GM21825 (cell line): ENCODE data around the gene ANKRD2.
"Not testable (repeated sequence)": the region's sequence is repeated elsewhere in the genome, so short reads cannot be mapped to it uniquely, and the experiment has no call there.

Source experiments
- ATAC-seq: cut with Tn5 transposase; IDR thresholded peaks from one replicate; pipeline ENCODE4 v1.9.1; 2021; ENCODE audit warnings: mild to moderate bottlenecking, moderate library complexity; ENCODE audit not compliant: unreplicated experiment

Gene ANKRD2

DNA sequence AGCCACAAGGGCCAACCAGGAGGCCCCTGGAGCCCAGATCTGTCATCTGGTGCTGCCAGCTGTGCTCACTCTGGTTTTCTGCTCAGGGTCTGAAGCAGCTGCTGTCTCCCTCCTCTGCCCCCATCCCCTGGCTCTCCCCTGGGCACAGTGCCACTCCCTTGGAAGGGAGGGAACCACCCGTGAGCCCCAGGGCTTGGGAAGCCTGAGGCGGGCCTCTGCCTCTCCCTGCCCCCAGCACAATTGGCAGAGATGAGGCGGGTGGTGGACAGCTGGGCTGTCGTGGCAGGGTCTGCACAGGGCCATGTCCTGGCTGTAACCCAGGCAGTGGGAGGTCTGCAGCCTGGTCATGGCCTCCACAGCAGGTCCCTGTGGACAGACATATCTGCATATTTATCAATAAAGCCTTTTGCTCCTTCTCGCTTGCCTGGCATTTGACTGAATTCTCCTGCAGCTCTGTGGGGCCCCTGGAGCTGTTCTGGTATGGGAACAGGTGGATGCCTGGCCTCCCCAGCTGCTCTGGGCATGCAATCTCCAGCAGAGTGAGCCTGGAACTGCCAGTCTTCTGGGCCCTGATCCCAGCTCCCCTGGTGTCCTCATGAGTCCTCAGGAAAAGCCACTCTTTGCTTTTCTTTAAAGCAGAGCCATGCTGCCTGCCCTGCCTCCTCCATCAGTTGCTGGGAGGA lies 1.6 kb upstream of the ANKRD2 start:
- ATAC-seq = no peak

DNA sequence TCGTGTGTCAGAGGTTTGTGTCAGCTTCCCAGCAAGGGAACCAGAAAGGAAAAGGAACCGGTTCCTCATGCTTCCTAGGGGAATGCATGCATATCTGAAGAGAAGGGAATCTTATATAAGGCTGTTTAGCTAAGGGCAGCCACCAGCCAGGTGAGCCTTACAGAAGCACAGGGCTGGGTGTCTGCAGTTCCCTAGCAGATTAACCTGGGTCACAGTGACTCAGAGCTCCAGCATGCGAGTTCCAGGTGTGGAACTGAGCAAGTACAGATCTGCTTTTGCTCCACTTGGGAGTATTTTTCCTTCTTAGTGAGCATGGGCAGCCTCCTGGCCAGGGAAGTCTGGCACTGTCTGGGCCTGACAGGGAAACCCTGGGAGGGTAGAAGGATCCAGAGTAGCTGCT lies 957 bp upstream of the ANKRD2 start:
- no peak for ATAC-seq

GRCh38 chr10:97573021-97573420 lies 442 bp downstream of the ANKRD2 start:
- ATAC-seq = no peak

GRCh38 chr10:97573672-97574071 lies 1.1 kb downstream of the ANKRD2 start:
- no peak for ATAC-seq

GRCh38 chr10:97574374-97575126 lies 2.0 kb downstream of the ANKRD2 start:
- ATAC-seq = no peak

DNA sequence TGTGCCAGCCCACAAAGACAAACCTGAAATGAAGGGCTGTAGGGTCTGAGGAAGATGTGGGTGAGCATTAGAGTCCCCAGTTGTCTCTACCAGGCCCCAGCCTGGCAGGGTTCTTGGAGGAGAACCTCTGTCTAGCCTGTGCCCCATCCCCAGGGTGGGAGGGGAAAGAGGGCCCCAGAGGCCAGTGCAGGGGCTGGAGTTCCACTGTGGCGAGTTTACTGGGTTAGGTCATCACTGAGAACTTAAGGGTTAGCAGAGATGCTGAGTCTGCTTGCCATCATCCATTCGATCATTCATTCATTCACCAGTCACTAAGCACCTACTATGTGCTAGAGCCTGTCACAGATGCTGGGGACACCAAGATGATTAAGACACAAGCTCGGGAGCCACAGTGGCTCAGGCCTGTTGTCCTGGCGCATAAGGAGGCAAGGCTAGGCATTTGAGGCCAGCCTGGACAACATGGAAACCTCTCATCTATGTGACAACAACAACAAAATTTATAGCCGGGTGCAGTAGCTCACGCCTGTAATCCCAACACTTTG lies 2.6 kb downstream of the ANKRD2 start:
- no peak for ATAC-seq

DNA sequence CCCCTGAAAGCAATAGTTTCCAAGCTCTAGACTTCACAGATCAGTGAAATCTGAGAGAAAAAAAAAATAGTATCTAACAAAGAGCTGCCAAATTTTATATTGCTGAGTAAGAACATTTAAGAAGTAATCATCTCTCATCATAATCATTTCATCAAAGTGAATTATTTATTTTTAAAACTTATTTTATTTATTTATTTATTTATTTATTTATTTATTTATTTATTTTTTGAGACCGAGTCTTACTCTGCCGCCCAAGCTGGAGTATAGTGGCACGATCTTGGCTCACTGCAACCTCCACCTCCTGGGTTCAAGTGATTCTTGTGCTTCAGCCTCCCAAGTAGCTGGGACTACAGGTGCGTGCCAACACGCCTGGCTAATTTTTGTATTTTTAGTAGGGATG lies 3.9 kb downstream of the ANKRD2 start:
- not testable (repeated sequence) for ATAC-seq

DNA sequence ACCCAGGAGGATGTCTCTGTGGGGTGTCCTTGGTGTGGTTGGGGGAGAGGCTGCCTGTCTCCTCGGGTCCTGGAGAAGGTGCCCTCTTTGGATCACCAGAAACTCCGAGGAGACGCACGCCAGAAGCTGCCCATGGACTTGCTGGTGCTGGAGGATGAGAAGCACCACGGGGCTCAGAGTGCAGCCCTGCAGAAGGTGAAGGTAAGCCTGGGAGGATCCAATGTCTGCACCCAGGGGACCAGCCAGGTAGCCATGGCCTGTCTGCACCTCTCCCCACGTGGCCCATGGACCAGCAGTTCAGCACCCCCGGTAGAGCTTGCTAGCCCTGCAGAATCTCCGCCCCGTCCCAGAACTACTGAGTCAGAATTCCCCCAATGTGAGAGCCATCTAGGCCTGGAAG lies 5.1 kb downstream of the ANKRD2 start:
- ATAC-seq = no peak

DNA sequence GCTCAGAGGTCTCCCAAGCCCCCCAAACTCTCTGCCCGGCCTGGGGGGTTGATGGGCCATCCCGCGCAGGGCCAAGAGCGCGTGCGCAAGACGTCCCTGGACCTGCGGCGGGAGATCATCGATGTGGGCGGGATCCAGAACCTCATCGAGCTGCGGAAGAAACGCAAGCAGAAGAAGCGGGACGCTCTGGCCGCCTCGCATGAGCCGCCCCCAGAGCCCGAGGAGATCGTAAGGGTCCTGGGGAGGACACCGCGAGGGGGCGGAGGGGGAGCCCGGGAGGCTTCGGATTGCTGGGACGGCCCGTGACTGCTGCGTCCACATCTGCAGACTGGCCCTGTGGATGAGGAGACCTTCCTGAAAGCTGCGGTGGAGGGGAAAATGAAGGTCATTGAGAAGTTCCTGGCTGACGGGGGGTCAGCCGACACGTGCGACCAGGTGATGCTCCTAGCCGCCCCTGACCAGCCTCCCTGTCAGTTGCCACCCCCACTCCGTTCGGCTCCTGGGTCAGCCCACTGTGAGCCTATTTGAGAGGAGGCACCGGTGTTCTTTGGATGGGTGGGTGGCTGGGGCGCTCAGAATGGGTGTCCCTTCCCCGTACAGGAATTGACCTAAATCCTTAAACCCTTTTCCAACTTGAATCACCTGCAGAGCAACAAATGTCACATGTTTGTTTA lies 5.7 kb downstream of the ANKRD2 start:
- no peak for ATAC-seq

DNA sequence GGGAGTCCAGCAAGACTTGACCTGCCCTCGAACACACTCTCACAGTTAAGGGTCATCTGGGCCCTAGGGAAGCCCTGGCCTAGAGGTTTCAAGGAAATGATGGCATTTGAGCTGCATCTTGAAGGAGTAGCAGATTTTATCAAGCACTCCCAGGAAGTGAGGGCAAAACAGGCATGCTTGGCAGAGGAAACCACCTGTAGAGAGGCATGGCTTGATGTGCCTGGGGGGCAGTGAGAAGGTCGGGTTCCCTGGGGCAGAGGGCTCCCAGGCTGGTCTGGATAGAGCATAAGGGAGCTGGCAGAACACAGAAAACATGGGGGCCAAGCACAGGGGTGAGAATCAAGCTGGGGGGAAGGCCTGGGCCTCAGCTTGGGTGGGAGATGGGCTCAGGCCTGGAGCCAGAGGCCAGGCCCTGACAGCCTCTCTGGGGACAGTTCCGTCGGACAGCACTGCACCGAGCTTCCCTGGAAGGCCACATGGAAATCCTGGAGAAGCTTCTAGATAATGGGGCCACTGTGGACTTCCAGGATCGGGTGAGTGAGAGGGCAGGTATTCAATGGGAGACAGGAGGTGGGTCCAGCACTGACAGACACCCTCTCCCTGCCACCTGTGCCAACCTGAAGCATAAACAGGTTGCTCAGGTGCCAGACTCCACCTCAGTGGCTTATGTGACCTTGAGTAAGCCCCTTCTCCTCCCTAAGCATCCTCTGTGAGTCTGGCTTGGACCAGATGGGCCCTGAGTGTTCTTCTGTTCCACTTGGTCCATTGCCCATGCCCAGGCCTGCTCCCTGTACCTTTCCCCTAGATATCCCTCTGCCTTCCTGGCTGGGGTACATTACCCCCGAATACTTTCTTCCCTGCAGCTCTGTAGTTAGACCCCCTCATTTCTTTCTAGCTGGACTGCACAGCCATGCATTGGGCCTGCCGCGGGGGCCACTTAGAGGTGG lies 8.1 kb downstream of the ANKRD2 start:
- no peak for ATAC-seq

- ATAC-seq = no peak
Measured at GRCh38 chr10:97582169-97582568, 9.6 kb downstream of the ANKRD2 start.

DNA sequence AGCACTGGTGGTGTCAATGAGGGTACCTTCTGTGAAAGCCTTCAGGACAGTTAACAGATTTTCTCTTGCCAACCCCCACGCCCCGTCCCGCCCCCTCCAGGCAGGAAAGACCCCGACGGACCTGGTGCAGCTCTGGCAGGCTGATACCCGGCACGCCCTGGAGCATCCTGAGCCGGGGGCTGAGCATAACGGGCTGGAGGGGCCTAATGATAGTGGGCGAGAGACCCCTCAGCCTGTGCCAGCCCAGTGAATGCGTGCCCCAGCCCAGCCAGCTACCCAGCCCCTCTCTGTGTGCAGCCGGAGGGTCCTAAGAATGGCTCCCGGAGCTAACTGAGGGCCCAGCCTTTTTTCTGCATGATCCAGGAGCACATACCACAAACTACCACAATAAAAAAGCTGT lies 10.9 kb downstream of the ANKRD2 start:
- ATAC-seq = no peak

DNA sequence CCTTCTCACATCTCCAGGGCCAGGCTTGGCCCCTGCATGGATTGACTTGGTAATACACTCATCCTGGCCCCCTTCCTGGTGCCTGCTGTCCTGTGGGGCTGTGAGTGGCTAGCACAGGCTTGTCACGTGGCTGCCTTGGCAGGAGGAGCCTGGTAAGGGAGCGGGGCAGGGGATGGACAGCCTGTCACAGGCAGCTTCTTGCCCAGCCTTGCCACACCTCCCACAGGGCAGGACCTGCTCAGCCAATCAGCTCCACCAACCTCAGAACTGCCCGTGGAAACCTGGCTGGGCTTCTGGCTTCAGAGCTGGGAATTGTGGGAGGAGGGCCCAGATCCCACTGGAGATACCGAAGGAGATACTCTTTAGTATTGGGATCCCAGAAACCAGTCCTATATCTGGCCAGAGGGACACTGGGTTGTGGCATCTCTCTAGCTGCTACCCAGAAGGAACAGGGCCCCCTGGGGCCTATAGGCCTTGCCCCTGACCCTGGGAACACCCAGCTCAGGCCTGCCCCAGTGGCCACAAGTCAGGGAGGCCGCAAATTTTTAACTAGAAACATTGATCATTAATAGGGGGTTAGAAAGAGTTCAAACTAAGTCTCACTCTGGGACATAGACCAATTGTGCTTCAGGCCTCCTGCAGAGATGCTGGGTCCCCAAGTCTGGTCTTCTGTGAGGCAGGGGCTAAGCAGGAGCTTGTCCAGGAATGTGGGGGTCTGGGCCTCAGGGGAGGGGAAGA lies 11.7 kb downstream of the ANKRD2 start, which contains the start of gene HOGA1:
HOGA1 (plus strand) TSS at position 330 of the 738 bp plus-strand sequence; CDS start at position 645, 315 bp downstream.
- no peak for ATAC-seq

GRCh38 chr10:97584798-97585438 lies 12.3 kb downstream of the ANKRD2 start:
- no peak for ATAC-seq

DNA sequence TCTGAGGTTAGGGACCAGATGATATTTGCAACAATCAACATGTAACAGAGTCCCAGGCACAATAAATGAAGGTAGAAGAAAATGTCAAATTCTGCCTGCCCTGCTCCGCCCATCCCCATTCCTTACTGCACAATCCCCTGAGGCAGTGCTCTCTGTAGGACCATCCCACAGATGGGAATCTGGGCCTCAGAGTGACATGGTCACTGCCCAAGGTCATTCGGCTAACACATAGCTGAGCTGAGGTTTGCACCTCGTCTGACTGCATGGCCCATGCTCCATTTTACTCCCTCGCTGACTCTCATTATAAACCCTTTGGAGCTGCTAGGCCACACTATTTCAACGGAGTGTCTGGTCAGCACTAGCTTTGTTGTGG lies 12.8 kb downstream of the ANKRD2 start:
- ATAC-seq = no peak

GRCh38 chr10:97587183-97587582 lies 14.6 kb downstream of the ANKRD2 start:
- no peak for ATAC-seq

DNA sequence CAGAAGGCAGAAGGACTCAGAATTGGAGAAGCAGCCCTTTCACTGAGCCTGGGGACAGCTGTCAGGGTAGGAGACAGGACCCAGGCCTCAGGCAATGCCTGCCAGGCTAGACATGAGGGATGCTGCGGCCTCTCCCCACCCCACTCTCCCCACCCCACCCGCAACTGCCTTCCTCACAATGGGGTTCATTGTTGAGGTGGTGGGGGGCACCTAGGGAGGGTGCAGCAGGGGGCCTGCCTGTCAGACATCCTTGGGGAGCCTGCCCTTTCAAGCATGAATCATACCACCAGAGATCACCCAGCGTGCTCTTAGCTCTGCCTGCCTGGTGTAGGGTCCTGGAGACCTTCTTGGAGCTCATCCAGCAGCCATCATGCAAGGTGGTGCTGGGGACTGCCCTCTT lies 16.9 kb downstream of the ANKRD2 start, which contains the start of gene C10orf62:
C10orf62 (plus strand) TSS at position 243 of the 400 bp plus-strand sequence. CDS start 177 bp downstream, outside the sequence.
- no peak for ATAC-seq

DNA sequence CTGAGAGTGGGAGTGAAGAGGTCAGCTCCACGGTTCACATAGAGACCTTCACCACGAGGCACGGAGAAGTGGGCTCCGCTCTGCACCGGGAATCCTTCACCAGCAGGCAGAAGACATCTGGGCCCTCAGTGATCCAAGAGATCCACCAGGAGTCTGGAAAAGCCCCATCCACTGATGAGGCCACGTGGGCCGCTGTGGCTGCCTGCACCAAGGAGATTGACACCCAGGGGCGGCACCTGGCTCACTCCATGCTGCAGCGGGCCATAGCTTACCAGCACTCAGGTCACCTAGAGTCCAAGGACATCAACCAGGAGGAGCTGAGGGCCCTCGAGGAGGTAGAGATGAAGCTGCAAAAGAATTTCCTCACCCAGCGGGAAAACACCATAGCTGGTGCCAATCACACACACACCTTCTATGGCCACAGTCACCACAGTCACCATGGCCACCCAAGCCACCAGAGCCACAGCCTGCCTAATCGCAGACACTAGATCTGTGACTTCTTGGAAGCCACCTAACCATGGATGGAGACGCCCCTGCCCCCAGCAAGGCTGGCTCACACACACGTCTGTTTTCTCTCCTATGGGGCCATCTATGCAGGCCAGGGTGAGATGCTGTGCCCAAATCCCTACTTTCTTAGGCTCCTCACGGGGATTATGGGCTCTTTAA lies 17.6 kb downstream of the ANKRD2 start:
- ATAC-seq = no peak
